GM12874 (cell line): Measurements from ENCODE around the gene NFYC.

ENCODE experiments used
- CTCF ChIP-seq: IDR thresholded peaks from 2 replicates; pipeline ENCODE4 v1.5.1; 2011; ENCODE audit warnings: low read depth, mild to moderate bottlenecking, control low read depth, low read length, moderate library complexity; ENCODE audit not compliant: insufficient read depth

Gene NFYC

GRCh38 chr1:40745176-40745575 lies 53.7 kb downstream of the NFYC start:
- TF ChIP-seq CTCF: no peak

GRCh38 chr1:40746344-40747090 lies 55.0 kb downstream of the NFYC start:
- no peak for TF ChIP-seq CTCF

- TF ChIP-seq CTCF: no peak
These were observed 57.6 kb downstream of the NFYC start for GRCh38 chr1:40748841-40749718.

GRCh38 chr1:40749817-40750216 lies 58.3 kb downstream of the NFYC start:
- no peak for TF ChIP-seq CTCF

- no peak for TF ChIP-seq CTCF
These were observed 59.0 kb downstream of the NFYC start for GRCh38 chr1:40750451-40750908.

GRCh38 chr1:40751802-40752201 lies 60.3 kb downstream of the NFYC start:
- TF ChIP-seq CTCF: no peak

- TF ChIP-seq CTCF: no peak
These were observed 61.8 kb downstream of the NFYC start for GRCh38 chr1:40753142-40753882.
